Ectodermal cell (in vitro differentiated cells): ENCODE data around the gene CERS6.
"Not testable (repeated sequence)": the region's sequence is repeated elsewhere in the genome, so short reads cannot be mapped to it uniquely, and the experiment has no call there.

Source experiments
- H3K27ac ChIP-seq: 2 replicates; pipeline ENCODE4 v1.7.0; 2013; ENCODE audit warnings: mild to moderate bottlenecking, low read depth, low read length; ENCODE audit not compliant: insufficient read depth, poor library complexity, severe bottlenecking
- H3K27me3 ChIP-seq: 2 replicates; pipeline ENCODE4 v1.7.0; 2013; ENCODE audit warnings: mild to moderate bottlenecking, low read length; ENCODE audit not compliant: insufficient read depth, control insufficient read depth, poor library complexity, severe bottlenecking
- H3K36me3 ChIP-seq: one replicate; pipeline ENCODE4 v1.7.0; 2013; ENCODE audit warnings: low read length; ENCODE audit not compliant: control insufficient read depth, insufficient read depth
- H3K4me1 ChIP-seq: one replicate; pipeline ENCODE4 v1.7.0; 2013; ENCODE audit warnings: low read length; ENCODE audit not compliant: control insufficient read depth, insufficient read depth
- H3K4me3 ChIP-seq: 2 replicates; pipeline ENCODE4 v1.7.0; 2013; ENCODE audit warnings: low read depth, low read length, control low read depth; ENCODE audit not compliant: insufficient read depth
- H3K9me3 ChIP-seq: 2 replicates; pipeline ENCODE4 v1.7.0; 2013; ENCODE audit warnings: mild to moderate bottlenecking, low read length, moderate library complexity; ENCODE audit not compliant: control insufficient read depth
- WGBS, 2 experiments: methylation state at CpG; one replicate each; pipeline ENCODE4 v1.1.7; 2013; ENCODE audit warnings: missing lambda C conversion rate in 2 of 2; 5-methylcytosine and 5-hydroxymethylcytosine counted together

CERS6 gene

DNA sequence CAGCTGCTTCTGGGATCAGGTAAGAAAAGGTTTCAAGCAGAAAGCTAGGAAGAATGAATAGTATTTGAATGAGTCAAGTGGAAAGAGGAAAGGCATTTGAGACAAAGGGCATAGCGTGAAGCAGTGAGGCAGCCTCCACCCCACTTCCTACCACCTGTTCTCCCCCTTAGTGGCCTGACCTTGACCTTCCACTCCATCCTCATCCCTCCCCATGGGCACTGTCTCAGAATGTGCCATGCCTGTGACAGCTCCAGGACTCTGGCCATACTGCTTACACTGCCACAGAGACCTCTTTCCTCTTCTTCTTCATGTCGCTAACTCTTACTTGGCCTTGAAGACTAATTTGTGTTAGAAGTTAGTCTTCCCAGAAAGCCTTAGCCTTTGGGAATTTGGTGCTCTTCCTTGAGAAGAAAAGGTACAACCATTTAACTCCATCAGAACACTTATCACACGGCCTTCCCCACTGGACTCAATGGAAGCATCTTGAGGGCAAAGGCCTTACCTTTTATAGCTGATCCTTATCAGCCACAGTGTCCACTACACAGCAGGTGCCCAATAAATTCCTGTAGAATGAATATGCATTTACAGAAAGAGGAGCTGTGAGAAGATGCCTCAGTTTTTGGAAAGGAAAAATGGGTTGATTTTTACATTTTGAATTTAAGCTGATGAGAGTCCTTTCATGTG lies 331.2 kb downstream of the CERS6 start:
- H3K27me3 ChIP-seq: no peaks in the 10 kb centered on the region
- H3K36me3 ChIP-seq: no peaks in the 10 kb centered on the region
- H3K27ac ChIP-seq: no peak overlapping the region
- no peaks in the 10 kb centered on the region for H3K4me1 ChIP-seq
- H3K9me3 ChIP-seq: no peaks in the 10 kb centered on the region
- 88 to 97% methylated on average over 2 to 3 of the region's 3 CpGs for WGBS, 2 experiments
- H3K4me3 ChIP-seq: no peak overlapping the region

DNA sequence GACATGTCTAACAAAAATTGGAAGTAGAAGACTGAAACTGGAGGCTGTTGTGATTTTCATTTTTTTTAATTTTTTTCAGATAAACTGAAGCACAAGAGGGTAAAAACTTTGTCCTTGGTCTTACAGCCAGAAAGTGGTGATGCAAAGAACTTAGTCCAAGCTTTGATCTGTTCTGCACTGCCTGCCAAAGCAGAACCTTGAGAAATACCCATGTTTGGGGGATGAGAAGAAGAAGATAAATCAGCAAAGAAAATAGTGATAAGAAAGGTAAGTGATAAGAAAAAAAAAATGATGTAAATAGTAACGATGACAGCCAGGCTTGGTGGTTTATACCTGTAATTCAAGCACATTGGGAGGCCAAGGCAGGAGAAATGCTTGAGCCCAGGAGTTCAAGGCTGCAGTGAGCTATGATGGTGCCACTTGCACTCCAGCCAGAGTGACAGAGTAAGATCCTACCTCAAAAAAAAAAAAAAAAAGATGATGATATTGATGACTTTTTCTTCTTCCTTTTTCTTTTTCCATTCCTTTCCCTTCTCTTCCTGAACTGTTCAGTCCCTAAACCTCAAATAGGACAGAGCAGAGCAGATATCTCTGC lies 331.8 kb downstream of the CERS6 start:
- H3K4me3 ChIP-seq: no peak overlapping the region
- no peaks in the 10 kb centered on the region for H3K36me3 ChIP-seq
- no peak overlapping the region for H3K27ac ChIP-seq
- H3K4me1 ChIP-seq: no peaks in the 10 kb centered on the region
- H3K27me3 ChIP-seq: no peaks in the 10 kb centered on the region
- no peaks in the 10 kb centered on the region for H3K9me3 ChIP-seq
- WGBS, 2 experiments: 96 to 100% methylated on average over 1 of the region's 1 CpG

DNA sequence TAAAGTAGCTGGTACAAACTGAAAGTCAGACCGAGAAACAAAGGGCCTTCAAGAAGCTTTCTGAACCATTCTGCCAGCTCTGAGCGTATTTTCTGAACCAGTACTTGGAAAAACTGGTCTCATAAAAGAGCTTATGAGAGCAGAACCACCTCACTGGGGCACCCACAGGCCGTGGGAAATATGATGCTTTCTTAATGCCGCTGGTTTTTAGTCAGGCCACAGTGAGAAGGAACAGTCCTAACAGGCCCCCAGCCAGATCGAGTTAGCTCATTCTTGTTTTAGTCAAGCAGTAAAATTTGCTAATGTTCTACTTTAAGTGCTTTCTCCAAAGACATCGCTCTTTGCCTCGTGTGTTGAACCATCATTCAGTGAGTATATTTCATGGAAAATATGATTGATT lies 333.7 kb downstream of the CERS6 start:
- no peak overlapping the region for H3K4me3 ChIP-seq
- no peaks in the 10 kb centered on the region for H3K4me1 ChIP-seq
- no peak overlapping the region for H3K27ac ChIP-seq
- no peaks in the 10 kb centered on the region for H3K27me3 ChIP-seq
- H3K9me3 ChIP-seq: no peaks in the 10 kb centered on the region
- no peaks in the 10 kb centered on the region for H3K36me3 ChIP-seq
- 88 to 89% methylated on average over 7 of the region's 7 CpGs for WGBS, 2 experiments

DNA sequence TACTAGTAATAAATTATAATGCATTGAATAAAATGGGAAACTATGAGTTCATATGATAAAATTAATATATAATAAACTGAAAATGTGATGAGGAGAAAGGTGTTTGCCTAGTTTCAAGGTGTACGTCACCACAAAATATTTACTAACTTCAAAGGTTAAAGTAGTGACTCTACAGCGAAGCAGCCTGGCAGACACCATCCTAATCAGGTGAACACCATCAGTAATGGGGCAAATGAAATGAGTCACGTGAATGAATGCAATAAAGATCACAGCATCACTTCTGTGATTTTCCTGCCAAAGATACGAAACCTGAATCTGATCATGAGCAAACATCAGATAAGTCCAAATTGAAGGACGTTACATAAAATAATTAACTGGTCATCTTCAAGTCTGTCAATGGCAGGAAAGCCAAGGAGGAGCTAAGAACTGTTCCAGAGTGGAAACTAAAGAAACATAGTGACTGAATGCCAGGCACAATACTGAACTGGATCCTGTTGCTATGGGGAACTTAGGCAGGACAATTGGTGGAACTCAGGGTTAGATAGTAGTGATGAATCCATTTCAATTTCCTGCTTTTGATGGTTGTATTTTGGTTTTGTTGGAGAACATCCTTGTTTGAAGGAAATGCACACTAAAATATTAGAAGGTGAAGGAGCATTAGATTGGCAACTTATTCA lies 334.3 kb downstream of the CERS6 start:
- WGBS, 2 experiments: 93 to 96% methylated on average over 5 of the region's 5 CpGs
- Histone ChIP-seq H3K36me3 (no peaks in the 10 kb centered on the region), H3K4me3 (no peak overlapping the region), H3K4me1 (no peaks in the 10 kb centered on the region), H3K27me3 (no peaks in the 10 kb centered on the region), H3K27ac (no peak overlapping the region), H3K9me3 (no peaks in the 10 kb centered on the region)

DNA sequence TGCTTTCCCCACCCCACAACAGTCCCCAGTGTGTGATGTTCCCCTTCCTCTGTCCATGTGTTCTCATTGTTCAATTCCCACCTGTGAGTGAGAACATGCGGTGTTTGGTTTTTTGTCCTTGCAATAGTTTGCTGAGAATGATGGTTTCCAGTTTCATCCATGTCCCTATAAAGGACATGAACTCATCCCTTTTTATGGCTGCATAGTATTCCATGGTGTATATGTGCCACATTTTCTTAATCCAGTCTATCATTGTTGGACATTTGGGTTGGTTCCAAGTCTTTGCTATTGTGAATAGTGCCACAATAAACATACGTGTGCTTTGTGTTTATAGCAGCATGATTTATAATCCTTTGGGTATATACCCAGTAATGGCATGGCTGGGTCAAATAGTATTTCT lies 335.1 kb downstream of the CERS6 start:
- not testable (repeated sequence) for H3K4me3 ChIP-seq, H3K27me3 ChIP-seq, H3K36me3 ChIP-seq, H3K9me3 ChIP-seq, H3K4me1 ChIP-seq, H3K27ac ChIP-seq
- 89 to 100% methylated on average over 1 of the region's 2 CpGs for WGBS, 2 experiments

DNA sequence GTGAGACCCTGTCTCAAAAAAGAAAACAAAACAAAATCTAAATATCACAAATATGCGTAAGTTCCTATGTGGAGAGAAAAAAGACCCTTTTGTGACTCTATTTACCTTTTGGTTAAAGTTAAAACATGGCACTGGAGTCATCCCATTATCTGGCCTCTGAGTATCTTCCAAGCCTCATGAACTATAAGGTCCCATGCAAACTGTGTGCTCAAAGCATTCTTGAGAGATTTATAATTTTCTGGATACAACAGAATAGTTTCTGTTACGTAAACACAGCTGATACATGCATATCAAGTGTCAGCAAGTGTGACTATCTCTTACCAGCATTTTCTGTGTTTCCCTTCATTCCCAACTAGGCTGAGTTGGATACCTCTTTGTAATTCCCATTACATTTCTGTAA lies 337.5 kb downstream of the CERS6 start:
- 77 to 80% methylated on average over 2 of the region's 2 CpGs for WGBS, 2 experiments

DNA sequence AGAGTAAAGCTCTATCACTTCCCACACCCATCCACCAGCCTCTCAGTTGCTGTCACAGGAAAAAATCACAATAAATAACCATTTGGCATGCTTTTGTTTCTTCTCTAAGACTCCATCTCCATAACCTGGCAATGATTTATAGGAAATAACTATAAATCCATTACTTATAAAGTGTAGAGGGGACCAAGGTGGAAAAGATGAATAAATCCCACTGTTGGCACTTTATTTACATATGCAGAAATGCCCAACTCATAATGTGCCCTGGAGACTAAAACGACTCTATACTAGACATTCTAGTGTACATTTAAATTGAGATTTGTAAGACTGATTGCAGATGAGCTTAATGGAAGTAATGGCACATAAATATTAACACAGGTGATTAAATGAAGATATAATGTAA lies 338.9 kb downstream of the CERS6 start:
- H3K36me3 ChIP-seq: no peaks in the 10 kb centered on the region
- H3K27me3 ChIP-seq: no peaks in the 10 kb centered on the region
- WGBS, 2 experiments: 100% methylated on average over 1 of the region's 1 CpG; no CpG with 5 or more reads in 1 of the 2 experiments

More for the DNA sequence above, 337.5 kb downstream of the CERS6 start:
- Histone ChIP-seq H3K36me3 (no peaks in the 10 kb centered on the region), H3K27ac (no peak overlapping the region), H3K4me1 (peaks cover 5% of the 10 kb centered on the region), H3K27me3 (no peaks in the 10 kb centered on the region), H3K4me3 (no peak overlapping the region), H3K9me3 (no peaks in the 10 kb centered on the region)

DNA sequence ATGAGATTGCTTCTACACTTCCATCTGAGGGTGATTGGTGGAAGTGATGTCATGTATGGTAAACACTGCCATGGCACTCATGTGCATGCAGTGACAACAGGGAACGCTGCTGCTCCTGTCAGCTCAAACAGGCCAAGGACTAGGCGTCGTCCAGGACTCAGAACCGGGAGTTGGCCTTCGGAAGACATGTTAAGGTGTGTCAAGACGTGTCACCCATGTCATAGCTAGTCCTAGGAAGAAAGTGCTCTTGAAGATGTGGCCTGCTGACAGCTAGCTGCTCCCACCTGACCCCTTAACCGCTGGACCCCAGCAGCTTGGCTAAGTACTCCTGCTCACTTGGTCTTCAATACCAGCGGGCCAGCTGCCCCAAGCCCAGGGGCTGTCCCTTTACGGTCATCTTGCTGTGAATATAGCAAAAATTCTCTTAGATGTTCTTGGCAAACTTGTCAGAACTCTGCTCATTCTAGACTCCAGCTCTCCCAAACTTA lies 340.1 kb downstream of the CERS6 start:
- WGBS, 2 experiments: 91 to 93% methylated on average over 9 of the region's 9 CpGs
- no peaks in the 10 kb centered on the region for H3K27me3 ChIP-seq
- H3K9me3 ChIP-seq: no peaks in the 10 kb centered on the region
- H3K27ac ChIP-seq: no peak overlapping the region
- H3K4me1 ChIP-seq: peaks cover 9% of the 10 kb centered on the region
- no peaks in the 10 kb centered on the region for H3K36me3 ChIP-seq
- H3K4me3 ChIP-seq: no peak overlapping the region

More for the DNA sequence above, 338.9 kb downstream of the CERS6 start:
- H3K4me1 ChIP-seq: peaks cover 9% of the 10 kb centered on the region
- no peak overlapping the region for H3K27ac ChIP-seq
- H3K4me3 ChIP-seq: no peak overlapping the region
- no peaks in the 10 kb centered on the region for H3K9me3 ChIP-seq

DNA sequence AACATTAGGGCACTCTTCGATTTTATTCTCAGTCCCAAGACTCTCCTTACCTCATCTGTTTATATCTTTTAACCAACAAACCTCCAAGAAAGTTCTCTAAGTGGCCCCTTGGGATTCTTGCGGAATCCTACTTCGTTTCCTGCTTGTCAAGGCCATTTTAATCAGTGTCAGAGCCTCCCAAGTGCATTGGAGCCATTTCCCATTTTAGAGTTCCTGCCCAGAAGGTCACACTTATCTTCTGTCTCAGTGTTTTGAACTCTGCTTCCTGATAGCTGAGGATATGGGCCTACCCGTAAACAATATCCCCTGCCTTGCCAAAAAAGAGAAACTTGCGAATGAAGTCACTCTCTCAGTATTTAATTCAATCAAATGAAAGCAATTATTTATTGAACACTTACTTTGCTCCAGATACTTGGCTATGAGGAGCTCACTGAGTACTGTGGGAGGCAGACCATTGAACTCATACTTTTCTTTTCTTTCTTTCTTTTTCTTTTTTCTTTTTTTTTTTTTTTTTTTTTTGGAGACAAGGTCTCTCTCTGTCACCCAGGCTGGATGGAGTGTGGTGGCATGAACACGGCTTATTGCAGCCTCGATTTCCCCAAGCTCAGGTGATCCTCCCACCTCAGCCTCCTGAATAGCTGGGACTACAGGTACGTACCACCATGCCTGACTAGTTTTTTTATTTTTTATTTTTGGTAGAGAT lies 340.7 kb downstream of the CERS6 start:
- WGBS, 2 experiments: 92 to 95% methylated on average over 7 to 8 of the region's 8 CpGs
- H3K27me3 ChIP-seq: no peaks in the 10 kb centered on the region
- H3K9me3 ChIP-seq: no peaks in the 10 kb centered on the region
- H3K4me1 ChIP-seq: peaks cover 9% of the 10 kb centered on the region
- H3K36me3 ChIP-seq: no peaks in the 10 kb centered on the region
- no peak overlapping the region for H3K4me3 ChIP-seq
- no peak overlapping the region for H3K27ac ChIP-seq

DNA sequence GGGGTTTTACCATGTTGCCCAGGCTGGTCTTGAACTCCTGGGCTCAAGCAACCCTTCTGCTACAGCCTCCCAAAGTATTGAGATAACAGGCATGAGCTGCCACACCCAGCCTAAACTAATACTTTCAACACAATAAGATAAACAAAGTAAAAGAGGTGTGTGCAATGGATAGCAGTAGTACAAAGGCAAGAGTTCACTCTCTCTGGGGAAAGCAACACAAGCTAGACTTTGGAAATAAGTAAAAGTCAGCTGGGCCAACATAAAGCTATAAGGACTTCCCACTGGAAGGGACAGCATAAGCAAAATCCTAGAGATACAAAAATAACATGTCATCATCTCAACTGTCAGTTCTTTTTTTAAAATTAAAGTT lies 341.2 kb downstream of the CERS6 start:
- H3K4me1 ChIP-seq: peaks cover 9% of the 10 kb centered on the region
- no peak overlapping the region for H3K4me3 ChIP-seq
- no peaks in the 10 kb centered on the region for H3K9me3 ChIP-seq
- no peaks in the 10 kb centered on the region for H3K36me3 ChIP-seq
- no peak overlapping the region for H3K27ac ChIP-seq
- H3K27me3 ChIP-seq: no peaks in the 10 kb centered on the region
